Measurements from ENCODE around the gene ARL8B. TPM values are rescaled to one million over a fixed set of nuclear protein-coding genes. Genes with fewer than 3 reads are reported as not detected.

ARL8B gene
- total RNA-seq, 1 experiment from 2014 or later: 54.0 TPM

GRCh38 chr3:5229414-5229813, 107.3 kb downstream of the ARL8B start:
- ChIA-PET CTCF (no interaction called here), POLR2A (ENCODE audit: low non-redundant PET) (no interaction called here)
- H3K9me3 ChIP-seq (ENCODE audit: low read depth, low read length, poor library complexity, severe bottlenecking): no peaks in the 10 kb centered on the region
- no peaks in the 10 kb centered on the region for H3K27me3 ChIP-seq (replicated peaks; ENCODE audit: insufficient read depth, low read depth, low read length, poor library complexity)
- no TSS peak for BruUV-seq (replicated peaks)
- intact Hi-C loops (cut with micrococcal nuclease; ENCODE audit: unreplicated experiment): no loop called here
- no peak for TF ChIP-seq EZH2 (IDR thresholded peaks at IDR 0.05; ENCODE audit: borderline replicate concordance, low read depth, low read length, poor library complexity, severe bottlenecking)
- no peak for TF ChIP-seq CTCF (conservative IDR thresholded peaks at IDR 0.05; ENCODE audit: low read depth, low read length)
- no peak for DNase-seq (ENCODE audit: low spot score)
- H3K36me3 ChIP-seq (ENCODE audit: insufficient read depth, low read length, poor library complexity, severe bottlenecking): no peaks in the 10 kb centered on the region
- H3K4me3 ChIP-seq (ENCODE audit: low read depth, low read length, poor library complexity, severe bottlenecking): no peak overlapping the region
- no peaks in the 10 kb centered on the region for H3K4me1 ChIP-seq (ENCODE audit: insufficient read depth, low read length, poor library complexity, severe bottlenecking)
- no peak overlapping the region for H3K27ac ChIP-seq (ENCODE audit: low read depth, low read length, poor library complexity, severe bottlenecking)

Other genes starting within 250 kb of the ARL8B start
- 3.0 and 3.5 TPM in 2 replicates for gene BHLHE40, start 142.9 kb upstream of the ARL8B start, total RNA-seq (2021)
- 31.4 and 32.1 TPM in 2 replicates for gene EDEM1, start 65.4 kb downstream of the ARL8B start, total RNA-seq (2021)